Skin of body (tissue), 2 donors: ENCODE data around the gene ENPP3. TPM values are rescaled to one million over a fixed set of nuclear protein-coding genes. Genes with fewer than 3 reads are reported as not detected.

Experiments used
- DNase-seq: peaks from one replicate; lab custom pipeline; 2025; lab: John Stamatoyannopoulos, UW
- total RNA-seq: library from RNA; depleted of rRNA; stranded (reverse); fragments of >200 nt; gene quantifications from one replicate; pipeline ENCODE4 v1.2.3, GENCODE V29; 2014

ENPP3 gene
- total RNA-seq, 1 donor from 2014 or later = 2.0 TPM

DNA sequence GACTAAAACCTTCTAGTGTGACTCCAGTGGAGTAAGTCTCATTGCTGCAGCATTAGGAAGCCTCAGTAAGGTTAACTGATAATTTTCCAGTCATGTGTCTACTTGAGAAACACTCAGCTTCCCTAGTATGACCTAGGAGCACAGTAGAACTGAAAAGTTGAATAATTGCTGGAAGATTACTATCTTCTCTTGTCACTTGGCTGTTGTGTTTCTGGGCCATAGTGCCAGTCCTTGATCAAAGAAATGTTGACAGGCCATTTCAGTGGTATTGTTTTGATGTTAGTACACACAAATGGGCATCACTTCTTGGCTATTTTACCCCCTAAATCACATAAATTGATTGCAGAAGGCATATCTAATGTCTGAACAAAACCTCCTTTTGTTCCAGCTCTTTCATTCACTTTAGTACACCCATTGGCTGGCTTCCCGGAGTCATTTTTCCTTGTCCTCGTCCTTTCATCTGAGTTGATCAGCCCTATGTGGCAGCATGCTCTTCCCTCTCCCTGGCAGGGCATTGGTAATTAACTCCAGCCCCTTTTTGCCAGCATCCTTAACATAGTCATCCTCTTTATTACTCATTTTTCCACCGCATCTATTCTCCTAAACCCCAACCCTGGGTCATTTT lies 6.0 kb downstream of the ENPP3 start:
- DNase-seq = no peak

DNA sequence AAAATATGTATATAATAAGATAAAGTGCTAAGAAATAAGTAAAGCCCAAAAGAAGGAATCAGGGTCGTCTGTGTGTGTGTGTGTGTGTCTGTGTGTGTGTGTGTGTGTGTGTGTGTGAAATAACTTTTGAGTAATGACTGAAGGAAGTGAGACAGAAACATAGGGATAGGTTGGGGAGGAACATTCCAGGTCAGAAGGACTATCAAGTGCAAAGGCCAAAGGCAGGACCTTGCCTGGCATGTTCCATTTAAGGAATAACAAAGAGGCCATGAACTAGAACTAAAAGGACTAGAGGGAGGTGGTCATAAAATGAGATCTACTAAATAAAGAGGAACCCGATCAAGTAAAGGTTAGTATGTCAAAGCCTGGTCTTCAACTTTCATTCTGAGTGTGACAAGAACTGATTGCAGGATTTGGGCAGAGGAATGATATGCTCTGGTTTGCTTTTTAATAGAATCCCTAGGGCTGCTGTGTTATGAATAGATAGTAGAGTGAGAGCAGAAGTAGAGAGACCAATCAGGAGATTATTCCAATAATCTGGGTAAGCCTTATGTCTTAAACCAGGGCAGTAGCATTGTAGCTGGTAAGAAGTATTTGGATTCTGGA lies 6.9 kb downstream of the ENPP3 start:
- no peak for DNase-seq

DNA sequence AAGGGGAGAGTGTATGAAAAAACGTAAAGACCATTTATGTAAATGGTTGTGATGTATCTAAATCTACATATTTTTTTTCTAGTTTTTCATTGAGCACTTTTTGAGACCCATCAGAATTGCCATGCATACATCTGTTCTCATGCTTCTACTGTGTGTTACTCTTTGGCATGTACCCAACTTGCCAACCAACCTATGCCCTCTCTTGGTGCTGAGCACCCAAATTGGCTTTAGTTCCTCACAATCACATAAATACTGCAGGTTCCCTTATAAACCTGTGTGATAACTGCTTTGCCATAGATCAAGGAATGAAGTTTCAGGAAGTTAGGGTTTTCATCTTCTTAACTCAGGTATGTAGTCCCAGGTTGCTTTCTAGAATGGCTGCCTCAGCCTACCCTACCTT lies 7.8 kb downstream of the ENPP3 start:
- no peak for DNase-seq

DNA sequence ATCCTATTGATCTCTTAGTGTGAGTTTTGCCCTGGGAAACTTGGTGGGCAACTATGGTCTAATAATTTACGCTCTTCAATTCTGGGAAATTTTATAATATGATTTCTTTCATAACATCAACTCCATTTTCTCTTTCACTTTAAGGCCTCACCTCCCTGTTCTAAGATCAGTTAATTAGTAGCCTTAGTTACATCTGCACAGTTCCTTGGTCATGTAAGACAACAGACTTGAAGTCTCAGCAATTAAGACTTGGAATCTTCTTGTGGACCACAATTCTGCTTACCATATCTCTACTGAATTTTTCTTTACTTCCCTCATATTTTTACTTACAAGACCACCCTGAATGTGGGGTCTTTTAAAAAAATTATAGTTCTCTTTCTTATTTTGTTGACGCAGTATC lies 8.7 kb downstream of the ENPP3 start:
- no peak for DNase-seq

DNA sequence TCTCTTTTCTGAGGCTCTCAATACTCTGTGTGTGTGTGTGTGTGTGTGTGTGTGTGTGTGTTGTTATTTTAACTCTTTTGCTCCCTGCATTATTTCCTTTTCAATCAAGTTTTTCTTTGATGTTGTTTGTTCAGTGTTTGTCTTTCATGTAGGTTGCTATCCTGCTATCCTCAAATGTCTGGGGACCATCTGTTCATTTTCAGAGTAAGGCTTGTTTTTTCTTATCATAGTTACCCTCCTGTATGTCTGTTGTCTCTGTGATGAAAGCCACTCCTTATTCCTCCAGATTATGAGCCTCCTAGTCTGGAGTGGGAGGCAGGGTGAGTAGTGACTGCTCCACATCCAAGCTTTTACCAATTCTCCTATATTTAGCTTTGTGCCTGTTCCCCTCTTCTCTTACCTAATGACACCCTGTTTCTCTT lies 9.2 kb downstream of the ENPP3 start:
- no peak for DNase-seq

DNA sequence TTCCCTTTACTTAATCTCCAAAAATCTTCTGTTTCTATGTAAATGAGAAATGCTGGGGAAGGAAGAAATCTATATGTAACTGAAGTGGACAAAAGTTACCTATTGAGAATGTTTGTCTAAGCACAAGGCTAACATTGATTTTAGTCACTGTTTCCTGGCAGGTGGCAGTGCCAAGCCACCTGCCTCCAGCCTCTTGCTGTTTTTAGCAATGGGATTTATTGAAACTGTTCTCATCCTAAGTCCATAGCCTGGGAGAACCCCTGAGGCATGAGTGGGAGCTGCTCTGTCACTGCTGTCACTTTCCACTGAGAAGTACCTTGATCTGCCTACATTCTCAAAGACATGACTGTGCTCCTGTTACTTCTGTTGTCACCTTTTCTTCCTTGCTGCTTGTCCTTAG lies 14.7 kb downstream of the ENPP3 start:
- DNase-seq = no peak

DNA sequence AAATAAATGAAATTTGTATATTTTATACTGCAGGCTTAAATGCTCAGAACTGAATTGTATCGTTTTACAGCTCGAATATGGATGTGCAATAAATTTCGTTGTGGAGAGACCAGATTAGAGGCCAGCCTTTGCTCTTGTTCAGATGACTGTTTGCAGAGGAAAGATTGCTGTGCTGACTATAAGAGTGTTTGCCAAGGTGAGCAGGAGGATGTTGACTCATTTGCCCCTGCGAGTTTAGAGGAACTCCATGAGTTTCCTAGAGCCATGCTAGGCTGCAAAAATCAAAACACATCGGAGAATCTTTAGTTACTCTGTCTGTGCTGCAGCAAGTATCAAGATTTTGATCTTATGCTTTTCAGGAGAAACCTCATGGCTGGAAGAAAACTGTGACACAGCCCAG lies 15.4 kb downstream of the ENPP3 start:
- no peak for DNase-seq

DNA sequence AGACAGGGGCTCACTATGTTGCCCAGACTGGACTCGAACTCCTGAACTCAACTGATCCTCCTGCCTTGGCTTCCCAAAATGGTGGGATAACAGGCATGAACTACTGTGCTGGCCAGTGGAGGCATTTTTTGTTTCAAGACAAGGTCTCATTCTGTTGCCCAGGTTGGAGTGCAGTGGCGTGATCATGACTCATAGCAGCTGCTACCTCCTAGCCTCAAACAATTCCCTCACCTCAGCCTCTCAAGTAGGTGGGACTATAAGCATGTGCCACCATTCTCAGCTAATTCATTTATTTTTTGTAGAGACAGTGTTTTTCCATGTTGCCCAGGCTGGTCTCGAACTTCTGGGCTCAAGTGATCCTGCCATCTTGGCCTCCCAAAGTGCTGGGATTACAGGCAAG lies 17.2 kb downstream of the ENPP3 start:
- no peak for DNase-seq

DNA sequence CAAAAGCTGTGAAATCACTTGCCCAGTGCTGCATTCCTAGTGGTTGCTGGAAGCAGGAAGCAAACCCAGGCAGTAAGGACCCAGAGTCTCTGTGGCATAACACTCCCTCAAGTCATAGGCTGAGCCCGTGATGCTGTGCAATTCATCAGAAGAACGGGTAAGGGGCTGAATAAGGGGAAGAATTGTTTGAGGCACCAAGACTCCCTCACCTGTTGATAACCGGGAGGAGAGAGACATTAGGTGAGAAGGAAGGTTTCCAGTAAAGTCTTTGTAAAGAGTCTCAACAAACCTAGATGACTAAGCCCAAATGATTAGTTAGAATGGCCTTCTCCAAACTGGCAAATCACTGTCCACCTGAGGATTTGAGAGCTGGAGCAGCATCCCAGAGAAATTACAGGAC lies 18.3 kb downstream of the ENPP3 start:
- DNase-seq = no peak

DNA sequence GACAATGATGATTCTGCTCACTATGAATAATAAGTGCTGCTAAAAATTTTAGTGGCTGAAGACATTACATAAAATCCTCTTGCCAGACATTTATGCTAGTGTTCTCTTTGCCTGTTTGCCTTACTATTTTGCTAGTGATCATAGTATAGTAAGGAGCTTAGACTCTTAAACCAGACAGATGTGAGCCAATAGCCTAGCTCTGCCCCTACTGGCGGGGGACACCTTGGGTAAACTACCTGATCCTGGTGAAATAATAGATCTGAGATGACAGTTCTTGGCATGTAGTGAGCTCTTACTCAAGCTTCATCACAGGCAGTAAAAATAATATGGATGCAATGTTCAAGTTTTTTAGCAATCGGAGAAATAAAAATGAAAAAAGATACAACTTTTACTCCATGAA lies 18.8 kb downstream of the ENPP3 start:
- DNase-seq = no peak

DNA sequence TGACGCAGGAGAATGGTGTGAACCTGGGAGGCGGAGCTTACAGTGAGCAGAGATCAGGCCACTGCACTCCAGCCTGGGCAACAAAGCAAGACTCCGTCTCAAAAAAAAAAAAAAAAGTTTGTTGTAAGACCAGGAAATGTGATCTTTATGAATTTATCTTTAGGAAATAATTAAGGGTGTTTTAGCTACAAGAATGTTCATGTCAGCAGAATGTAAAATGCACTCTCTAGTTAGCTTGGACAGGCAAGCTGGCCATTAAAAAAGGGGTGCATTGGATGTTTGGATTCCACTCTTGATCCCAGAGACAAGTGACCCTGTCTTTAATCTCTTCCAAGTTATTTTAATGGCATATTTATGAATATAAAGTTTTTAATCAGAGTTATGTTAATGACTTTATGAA lies 19.6 kb downstream of the ENPP3 start:
- DNase-seq = no peak

DNA sequence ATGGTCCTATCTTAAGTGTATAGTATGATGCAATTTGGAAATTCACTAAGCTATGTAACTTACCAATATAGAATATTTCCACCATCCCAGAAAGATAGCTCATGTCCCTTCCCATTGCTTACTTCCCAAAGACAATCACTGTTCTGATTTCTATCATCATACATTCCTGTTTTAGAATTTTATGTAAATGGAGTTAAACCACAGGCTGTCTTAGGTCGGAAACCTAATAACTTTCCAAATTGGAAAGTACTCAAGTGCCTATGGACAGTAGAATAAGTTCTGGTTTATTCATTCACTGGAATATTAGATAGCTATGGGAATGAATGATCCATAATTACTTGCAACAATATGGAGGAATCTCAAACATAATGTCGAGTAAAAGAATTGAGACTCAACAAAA lies 20.1 kb downstream of the ENPP3 start:
- DNase-seq = no peak

DNA sequence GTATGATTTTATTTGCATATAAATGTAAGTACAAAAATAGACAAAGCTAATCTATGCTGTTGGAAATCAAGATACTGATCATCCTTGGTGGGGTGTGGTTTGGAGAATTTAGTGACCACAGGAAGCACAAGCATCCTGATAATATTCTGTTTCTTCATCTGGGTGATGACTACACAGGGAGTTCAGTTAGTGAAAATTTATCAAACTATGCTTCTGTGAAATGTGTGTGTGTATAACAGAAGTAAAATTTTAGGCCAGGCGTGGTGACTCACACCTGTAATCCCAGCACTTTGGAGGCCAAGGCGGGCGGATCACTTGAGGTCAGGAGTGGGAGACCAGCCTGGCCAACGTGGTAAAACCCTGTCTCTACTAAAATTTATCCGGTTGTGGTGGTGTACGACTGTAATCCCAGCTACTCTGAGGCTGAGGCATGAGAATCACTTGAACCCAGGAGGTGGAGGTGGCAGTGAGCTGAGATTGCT lies 20.6 kb downstream of the ENPP3 start:
- DNase-seq = no peak

DNA sequence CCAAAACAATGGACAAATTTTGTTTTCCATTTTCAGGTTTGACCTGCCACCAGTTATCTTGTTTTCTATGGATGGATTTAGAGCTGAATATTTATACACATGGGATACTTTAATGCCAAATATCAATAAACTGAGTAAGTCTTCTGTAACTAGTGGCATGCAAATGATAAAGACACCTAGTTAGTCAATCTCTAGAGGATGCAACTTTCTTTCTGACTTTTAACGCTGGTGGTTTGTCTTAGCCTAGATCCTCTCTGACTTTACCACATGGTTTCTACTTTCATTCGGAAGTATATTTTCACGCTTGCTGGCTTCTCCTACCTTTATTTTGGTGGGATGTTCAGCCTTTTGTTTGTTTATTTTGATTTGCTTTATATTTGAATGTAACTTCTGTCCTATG lies 21.2 kb downstream of the ENPP3 start:
- DNase-seq = no peak

DNA sequence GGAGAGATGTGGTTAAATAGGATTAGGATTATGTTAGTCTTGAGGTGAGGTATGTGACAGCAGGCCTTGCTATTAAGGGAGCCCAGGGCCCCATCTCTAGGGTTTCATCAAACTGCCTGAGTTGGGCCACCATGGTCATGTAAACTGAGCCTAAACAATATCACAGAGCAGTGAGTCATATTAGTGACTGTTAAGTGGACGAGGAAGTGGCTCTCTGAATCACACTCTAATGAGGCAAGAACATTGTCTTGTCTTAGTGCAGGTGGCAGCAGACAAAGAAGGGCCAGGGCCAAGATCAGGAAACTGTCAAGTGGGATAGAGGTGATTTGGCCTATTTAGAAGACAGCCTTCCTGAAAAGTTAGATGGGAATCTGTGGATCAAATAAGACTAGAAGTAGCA lies 23.1 kb downstream of the ENPP3 start:
- no peak for DNase-seq

DNA sequence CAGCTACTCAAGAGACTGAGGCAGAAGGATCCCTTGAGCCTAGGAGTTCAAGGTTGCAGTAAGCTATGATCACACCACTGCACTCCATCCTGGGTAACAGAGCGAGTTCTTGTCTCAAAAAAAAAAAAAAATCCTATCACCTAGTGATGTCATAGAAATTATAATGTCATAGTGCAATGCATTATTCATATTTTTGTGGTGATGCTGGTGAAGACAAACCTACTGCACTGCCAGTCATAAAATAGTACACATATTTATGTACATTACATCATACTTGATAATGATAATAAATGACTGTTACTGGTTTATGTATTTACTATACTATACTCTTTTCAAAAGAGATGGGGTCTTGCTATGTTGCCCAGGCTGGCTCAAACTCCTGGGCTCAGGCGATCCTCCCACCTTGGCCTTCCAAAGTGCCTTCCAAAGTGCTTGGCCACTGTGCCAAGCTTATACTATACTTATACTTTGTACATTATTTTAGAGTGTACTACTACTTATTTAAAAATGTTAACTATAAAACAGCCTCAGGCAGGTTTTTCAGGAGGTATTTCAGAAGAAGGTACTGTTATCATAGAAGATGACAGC lies 26.6 kb downstream of the ENPP3 start:
- no peak for DNase-seq

DNA sequence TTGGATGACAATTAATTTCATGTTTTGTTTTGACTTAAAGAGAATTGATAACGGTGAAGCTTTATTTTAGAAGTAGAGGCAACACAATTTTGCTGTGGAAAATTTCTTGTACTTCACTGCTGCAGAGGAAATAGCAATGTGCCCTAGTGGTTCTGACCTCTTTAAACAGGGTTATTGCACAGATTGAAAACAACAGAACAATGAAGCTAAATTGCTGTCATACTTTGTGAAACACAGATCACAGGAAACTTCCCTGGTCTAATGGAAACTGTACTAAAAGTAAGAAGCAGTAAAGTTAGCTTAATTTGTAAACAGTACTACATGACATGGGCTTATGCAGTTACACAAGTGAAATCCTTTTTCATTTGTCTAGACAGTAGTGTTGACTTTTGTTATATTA lies 32.8 kb downstream of the ENPP3 start:
- peak; percentile 18 for DNase-seq

DNA sequence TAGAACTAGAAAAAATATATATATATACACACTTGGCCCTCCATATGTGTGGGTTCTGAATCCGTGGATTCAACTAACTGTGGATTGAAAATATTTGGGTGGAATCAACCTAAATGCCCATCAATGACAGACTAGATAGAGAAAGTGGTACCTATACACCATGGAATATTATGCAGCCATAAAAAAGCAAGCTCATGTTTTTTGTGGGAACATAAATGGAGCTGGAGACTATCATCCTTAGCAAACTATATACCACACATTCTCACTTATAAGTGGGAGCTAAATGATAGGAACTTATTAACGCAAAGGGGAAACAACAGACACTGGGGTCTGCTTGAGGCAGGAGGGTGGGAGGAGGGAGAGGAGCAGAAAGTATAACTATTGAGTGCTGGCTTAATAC lies 36.1 kb downstream of the ENPP3 start:
- no peak for DNase-seq

DNA sequence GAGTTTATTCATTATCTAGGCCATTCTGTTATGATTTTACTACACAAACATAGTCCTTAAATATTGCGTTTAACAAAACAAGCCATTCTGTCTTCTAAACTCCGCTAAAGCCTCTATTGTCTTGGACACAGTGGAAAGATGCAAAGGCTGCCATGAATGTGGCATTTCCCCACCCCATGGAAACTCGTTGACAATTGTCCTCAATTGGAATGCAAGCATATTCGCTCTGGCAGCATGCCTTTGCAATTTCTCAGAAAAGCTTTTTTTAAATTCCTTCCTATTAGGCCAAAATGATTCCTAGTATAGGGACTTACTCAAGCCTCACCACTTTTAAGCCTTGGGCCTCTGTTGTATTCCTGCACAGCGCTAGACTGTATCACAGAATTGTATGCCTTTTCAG lies 41.3 kb downstream of the ENPP3 start:
- no peak for DNase-seq

DNA sequence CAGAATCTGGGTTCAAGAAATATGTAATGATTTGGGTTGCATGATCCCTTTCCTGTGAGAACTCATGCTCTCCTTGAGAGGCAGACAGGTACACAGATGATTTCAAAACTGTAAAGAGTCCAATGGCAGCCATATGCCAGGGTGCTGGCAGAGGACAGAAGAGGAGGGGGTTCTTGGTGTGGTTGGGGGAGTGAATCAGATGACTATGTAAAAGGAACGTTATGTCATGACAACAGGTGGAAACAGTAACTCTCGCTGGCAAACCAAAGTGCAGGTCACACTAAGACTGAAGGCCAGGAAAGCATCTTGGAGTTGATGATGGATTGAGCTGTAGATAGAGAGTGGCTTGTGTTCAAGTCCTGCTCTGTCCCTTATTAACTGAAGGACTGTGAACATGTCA lies 43.8 kb downstream of the ENPP3 start:
- no peak for DNase-seq

DNA sequence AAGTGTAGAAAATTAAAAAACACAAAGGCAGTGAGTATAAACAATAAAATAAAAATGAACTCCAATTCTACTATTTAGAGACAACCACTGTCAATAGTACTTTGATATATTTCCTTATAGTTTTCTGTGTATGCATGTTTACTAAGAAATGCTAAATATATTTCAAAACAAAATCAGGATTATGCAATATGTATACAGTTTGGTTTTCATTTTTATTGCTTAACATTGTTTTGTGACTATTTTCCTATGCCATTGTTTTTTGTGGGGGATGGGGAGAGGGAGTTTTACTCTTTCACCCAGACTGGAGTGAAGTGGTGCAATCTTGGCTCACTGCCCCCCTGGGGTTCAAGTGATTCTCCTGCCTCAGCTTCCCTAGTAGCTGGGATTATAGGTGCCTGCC lies 44.5 kb downstream of the ENPP3 start:
- no peak for DNase-seq

DNA sequence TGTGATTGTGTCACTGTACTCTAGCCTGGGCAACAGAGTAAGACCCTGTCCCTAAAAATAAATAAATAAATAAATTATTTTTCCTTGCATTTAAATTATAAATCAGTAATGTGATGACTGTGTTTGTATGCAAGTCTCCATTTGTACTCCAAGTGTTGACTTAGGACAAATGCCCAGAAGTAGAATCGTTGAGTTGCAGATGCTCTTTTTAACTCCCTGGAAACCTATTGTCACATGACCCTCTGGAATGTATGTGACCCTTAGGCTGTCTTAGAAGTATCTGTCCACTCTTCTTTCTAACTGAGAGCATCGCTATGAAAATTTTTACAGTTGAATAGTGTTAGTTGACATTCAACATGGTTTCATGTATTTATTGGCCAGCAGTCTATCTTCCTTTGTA lies 45.3 kb downstream of the ENPP3 start:
- no peak for DNase-seq

DNA sequence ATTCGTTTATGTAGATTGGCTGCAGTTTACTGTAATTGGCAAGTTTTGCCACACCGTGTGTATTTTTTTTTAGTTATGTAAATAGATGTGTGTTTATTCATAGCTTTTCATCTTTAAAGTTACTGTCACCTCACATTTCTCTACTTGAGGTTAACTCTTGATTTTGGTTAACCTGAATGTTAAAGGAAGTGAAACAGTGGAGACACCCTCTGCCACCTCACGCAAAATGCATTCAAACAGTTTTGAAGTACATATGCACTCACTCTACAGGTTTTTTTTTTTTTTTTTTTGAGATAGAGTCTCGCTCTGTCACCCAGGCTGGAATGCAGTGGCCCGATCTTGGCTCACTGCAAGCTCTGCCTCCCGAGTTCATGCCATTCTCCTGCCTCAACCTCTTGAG lies 46.4 kb downstream of the ENPP3 start:
- DNase-seq = no peak
